ENCODE data around the gene HIPK3.
"Not testable (repeated sequence)": the region's sequence is repeated elsewhere in the genome, so short reads cannot be mapped to it uniquely, and the experiment has no call there.

The HIPK3 gene

GRCh38 chr11:33303541-33303940, 46.4 kb downstream of the HIPK3 start:
- Histone ChIP-seq H3K27ac (no peak overlapping the region), H3K9me3 (ENCODE audit: low read depth, low read length) (no peaks in the 10 kb centered on the region), H3K36me3 (ENCODE audit: insufficient read depth, low read length) (no peaks in the 10 kb centered on the region), H3K9ac (ENCODE audit: insufficient read length) (no peak overlapping the region), H3K4me3 (no peak overlapping the region)
- DNase-seq (ENCODE audit: low read depth, low spot score), result no peak
- TF ChIP-seq POLR2AphosphoS5 (IDR thresholded peaks at IDR 0.05; ENCODE audit: borderline replicate concordance, low read depth, low read length) (no peak), EZH2 (IDR thresholded peaks at IDR 0.05) (no peak), FOXP2 (optimal IDR thresholded peaks at IDR 0.05; ENCODE audit: control extremely low read depth, extremely low read length, insufficient read depth) (no peak)

- H3K9me3 ChIP-seq (ENCODE audit: low read depth, low read length); H3K27ac ChIP-seq; H3K4me3 ChIP-seq; H3K9ac ChIP-seq (ENCODE audit: insufficient read length); DNase-seq (ENCODE audit: low read depth, low spot score); H3K36me3 ChIP-seq (ENCODE audit: insufficient read depth, low read length): not testable (repeated sequence)
Observed at GRCh38 chr11:33306821-33307220, 49.6 kb downstream of the HIPK3 start.

GRCh38 chr11:33307984-33308383, 50.8 kb downstream of the HIPK3 start:
- Histone ChIP-seq H3K9ac (ENCODE audit: insufficient read length) (no peak overlapping the region), H3K27ac (no peak overlapping the region), H3K4me3 (no peak overlapping the region), H3K9me3 (ENCODE audit: low read depth, low read length) (no peaks in the 10 kb centered on the region), H3K36me3 (ENCODE audit: insufficient read depth, low read length) (no peaks in the 10 kb centered on the region)
- TF ChIP-seq POLR2AphosphoS5 (IDR thresholded peaks at IDR 0.05; ENCODE audit: borderline replicate concordance, low read depth, low read length) (no peak), FOXP2 (optimal IDR thresholded peaks at IDR 0.05; ENCODE audit: control extremely low read depth, extremely low read length, insufficient read depth) (no peak), EZH2 (IDR thresholded peaks at IDR 0.05) (no peak)
- DNase-seq (ENCODE audit: low read depth, low spot score), result no peak

DNA sequence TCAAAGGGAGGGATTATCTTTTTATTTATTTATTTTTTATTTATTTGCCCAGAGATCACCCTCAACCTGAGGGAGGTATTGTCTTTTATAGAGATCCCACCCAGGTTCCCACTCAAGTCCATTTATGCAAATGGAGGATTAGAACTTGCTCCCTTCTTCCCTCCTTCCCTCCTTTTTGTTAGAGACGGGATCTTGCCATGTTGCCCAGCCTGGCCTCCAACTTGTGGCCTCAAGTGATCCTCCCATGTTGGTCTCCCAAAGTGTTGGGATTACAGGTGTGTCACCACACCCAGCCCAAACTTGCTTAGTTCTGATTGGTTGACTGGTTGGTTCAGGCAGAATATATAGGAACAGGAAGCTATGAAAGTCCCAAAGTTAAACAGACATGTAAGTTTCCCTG, 51.9 kb downstream of the HIPK3 start:
- Histone ChIP-seq H3K4me3 (no peak overlapping the region), H3K9me3 (ENCODE audit: low read depth, low read length) (no peaks in the 10 kb centered on the region), H3K27ac (no peak overlapping the region), H3K36me3 (ENCODE audit: insufficient read depth, low read length) (no peaks in the 10 kb centered on the region), H3K9ac (ENCODE audit: insufficient read length) (no peak overlapping the region)
- no peak for DNase-seq (ENCODE audit: low read depth, low spot score)
- no peak for TF ChIP-seq FOXP2 (optimal IDR thresholded peaks at IDR 0.05; ENCODE audit: control extremely low read depth, extremely low read length, insufficient read depth)
- TF ChIP-seq EZH2 (IDR thresholded peaks at IDR 0.05), result no peak
- no peak for TF ChIP-seq POLR2AphosphoS5 (IDR thresholded peaks at IDR 0.05; ENCODE audit: borderline replicate concordance, low read depth, low read length)

DNA sequence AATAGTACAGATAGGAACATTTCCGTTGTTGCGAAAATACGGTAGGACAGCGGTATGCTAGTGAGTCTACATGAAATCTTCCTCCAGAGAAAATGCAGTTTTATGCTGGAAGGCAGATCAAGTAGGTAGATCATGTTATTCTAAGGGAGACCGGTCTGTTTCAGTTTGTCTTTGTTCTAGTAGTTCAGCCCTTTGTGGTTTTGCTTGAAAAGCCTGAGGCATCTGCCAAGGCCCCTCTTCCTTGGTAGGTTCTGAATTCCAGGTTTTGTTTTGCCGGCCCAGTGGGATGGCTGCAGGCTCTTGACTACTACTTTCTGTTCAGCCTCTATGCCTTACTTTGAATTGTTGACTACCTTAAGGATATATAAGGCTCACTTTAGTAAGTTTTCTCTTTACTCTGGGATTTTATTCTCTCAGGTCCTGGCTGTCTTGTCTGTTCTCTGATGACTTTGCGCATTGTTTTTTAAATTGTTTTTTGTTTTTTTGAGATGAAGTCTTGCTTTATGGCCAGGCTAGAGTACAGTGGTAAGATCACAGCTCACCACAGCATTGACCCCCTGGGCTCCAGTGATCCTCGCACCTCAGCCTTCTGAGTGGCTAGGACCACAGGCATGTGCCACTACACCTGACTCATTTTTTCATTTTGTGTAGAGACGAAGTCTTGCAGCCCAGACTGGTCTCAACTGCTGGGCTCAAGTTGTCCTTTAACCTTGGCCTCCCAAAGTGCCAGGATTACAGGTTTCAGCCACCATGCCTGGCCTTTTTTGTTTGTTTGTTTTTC, 53.7 kb downstream of the HIPK3 start:
- Histone ChIP-seq H3K27ac (no peak overlapping the region), H3K9me3 (ENCODE audit: low read depth, low read length) (no peaks in the 10 kb centered on the region), H3K4me3 (no peak overlapping the region), H3K9ac (ENCODE audit: insufficient read length) (no peak overlapping the region), H3K36me3 (ENCODE audit: insufficient read depth, low read length) (no peaks in the 10 kb centered on the region)
- no peak for DNase-seq (ENCODE audit: low read depth, low spot score)
- no peak for TF ChIP-seq POLR2AphosphoS5 (IDR thresholded peaks at IDR 0.05; ENCODE audit: borderline replicate concordance, low read depth, low read length)
- TF ChIP-seq EZH2 (IDR thresholded peaks at IDR 0.05), result no peak
- no peak for TF ChIP-seq FOXP2 (optimal IDR thresholded peaks at IDR 0.05; ENCODE audit: control extremely low read depth, extremely low read length, insufficient read depth)

- H3K9ac ChIP-seq (ENCODE audit: insufficient read length), result no peak overlapping the region
- TF ChIP-seq POLR2AphosphoS5 (IDR thresholded peaks at IDR 0.05; ENCODE audit: borderline replicate concordance, low read depth, low read length) (no peak), FOXP2 (optimal IDR thresholded peaks at IDR 0.05; ENCODE audit: control extremely low read depth, extremely low read length, insufficient read depth) (no peak), EZH2 (IDR thresholded peaks at IDR 0.05) (no peak)
- H3K9me3 ChIP-seq (ENCODE audit: low read depth, low read length), result no peaks in the 10 kb centered on the region
- H3K27ac ChIP-seq, result no peak overlapping the region
- no peak for DNase-seq (ENCODE audit: low read depth, low spot score)
- no peaks in the 10 kb centered on the region for H3K36me3 ChIP-seq (ENCODE audit: insufficient read depth, low read length)
- no peak overlapping the region for H3K4me3 ChIP-seq
Observed at GRCh38 chr11:33311680-33312079, 54.5 kb downstream of the HIPK3 start.

- no peak for DNase-seq (ENCODE audit: low read depth, low spot score)
- Histone ChIP-seq H3K4me3 (no peak overlapping the region), H3K27ac (no peak overlapping the region), H3K36me3 (ENCODE audit: insufficient read depth, low read length) (no peaks in the 10 kb centered on the region), H3K9ac (ENCODE audit: insufficient read length) (no peak overlapping the region), H3K9me3 (ENCODE audit: low read depth, low read length) (no peaks in the 10 kb centered on the region)
- TF ChIP-seq POLR2AphosphoS5 (IDR thresholded peaks at IDR 0.05; ENCODE audit: borderline replicate concordance, low read depth, low read length) (no peak), EZH2 (IDR thresholded peaks at IDR 0.05) (no peak), FOXP2 (optimal IDR thresholded peaks at IDR 0.05; ENCODE audit: control extremely low read depth, extremely low read length, insufficient read depth) (no peak)
Observed at GRCh38 chr11:33315822-33316221, 58.6 kb downstream of the HIPK3 start.

GRCh38 chr11:33317662-33318061, 60.5 kb downstream of the HIPK3 start:
- Histone ChIP-seq H3K9me3 (ENCODE audit: low read depth, low read length) (no peaks in the 10 kb centered on the region), H3K27ac (no peak overlapping the region), H3K4me3 (no peak overlapping the region), H3K9ac (ENCODE audit: insufficient read length) (no peak overlapping the region), H3K36me3 (ENCODE audit: insufficient read depth, low read length) (no peaks in the 10 kb centered on the region)
- no peak for DNase-seq (ENCODE audit: low read depth, low spot score)
- TF ChIP-seq POLR2AphosphoS5 (IDR thresholded peaks at IDR 0.05; ENCODE audit: borderline replicate concordance, low read depth, low read length) (no peak), EZH2 (IDR thresholded peaks at IDR 0.05) (no peak), FOXP2 (optimal IDR thresholded peaks at IDR 0.05; ENCODE audit: control extremely low read depth, extremely low read length, insufficient read depth) (no peak)
